ENCODE measurements around the gene PAX2. TPM values are rescaled to one million over a fixed set of nuclear protein-coding genes. Genes with fewer than 3 reads are reported as not detected.

Gene PAX2
- total RNA-seq, 2 donors from 2014 or later, result 0.93 to 0.99 TPM

- no peak overlapping the region for H3K9ac ChIP-seq (ENCODE audit: extremely low read depth, low read length, poor library complexity, severe bottlenecking)
- H3K27ac ChIP-seq (ENCODE audit: low read depth, low read length), result no peak overlapping the region
- Mint-ChIP-seq H3K36me3 (ENCODE audit: low read depth) (no peaks in the 10 kb centered on the region), H3K4me1 (peaks cover 37% of the 10 kb centered on the region), H3K9me3 (no peaks in the 10 kb centered on the region), H3K27me3 (ENCODE audit: insufficient read depth) (peaks cover 90% of the 10 kb centered on the region), H3K4me3 (no peak overlapping the region), H3K27ac (no peak overlapping the region)
- peaks cover 27% of the 10 kb centered on the region for H3K4me1 ChIP-seq (ENCODE audit: control insufficient read depth, insufficient read depth, low read length)
- H3K27me3 ChIP-seq (ENCODE audit: control insufficient read depth, insufficient read depth, low read length, poor library complexity, severe bottlenecking), result peaks cover 77% of the 10 kb centered on the region
- WGBS, 2 experiments (ENCODE audit: insufficient coverage in 1 of 2, insufficient read length in 1 of 2), result 68 to 74% methylated on average over 3 to 4 of the region's 4 CpGs
- peak; percentile 79 for DNase-seq
- TF ChIP-seq, protein P1, sequence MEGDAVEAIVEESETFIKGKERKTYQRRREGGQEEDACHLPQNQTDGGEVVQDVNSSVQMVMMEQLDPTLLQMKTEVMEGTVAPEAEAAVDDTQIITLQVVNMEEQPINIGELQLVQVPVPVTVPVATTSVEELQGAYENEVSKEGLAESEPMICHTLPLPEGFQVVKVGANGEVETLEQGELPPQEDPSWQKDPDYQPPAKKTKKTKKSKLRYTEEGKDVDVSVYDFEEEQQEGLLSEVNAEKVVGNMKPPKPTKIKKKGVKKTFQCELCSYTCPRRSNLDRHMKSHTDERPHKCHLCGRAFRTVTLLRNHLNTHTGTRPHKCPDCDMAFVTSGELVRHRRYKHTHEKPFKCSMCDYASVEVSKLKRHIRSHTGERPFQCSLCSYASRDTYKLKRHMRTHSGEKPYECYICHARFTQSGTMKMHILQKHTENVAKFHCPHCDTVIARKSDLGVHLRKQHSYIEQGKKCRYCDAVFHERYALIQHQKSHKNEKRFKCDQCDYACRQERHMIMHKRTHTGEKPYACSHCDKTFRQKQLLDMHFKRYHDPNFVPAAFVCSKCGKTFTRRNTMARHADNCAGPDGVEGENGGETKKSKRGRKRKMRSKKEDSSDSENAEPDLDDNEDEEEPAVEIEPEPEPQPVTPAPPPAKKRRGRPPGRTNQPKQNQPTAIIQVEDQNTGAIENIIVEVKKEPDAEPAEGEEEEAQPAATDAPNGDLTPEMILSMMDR (conservative IDR thresholded peaks at IDR 0.05), result peak; percentile 62
- no peaks in the 10 kb centered on the region for H3K9me3 ChIP-seq (ENCODE audit: control insufficient read depth, low read length)
- H3K36me3 ChIP-seq (ENCODE audit: control insufficient read depth, insufficient read depth, low read length), result no peaks in the 10 kb centered on the region
- no peak overlapping the region for H3K4me3 ChIP-seq (ENCODE audit: low read length)
These were observed 13.9 kb downstream of the PAX2 start for GRCh38 chr10:100759331-100759730.

GRCh38 chr10:100760726-100761125 is 15.3 kb downstream of the PAX2 start:
- DNase-seq, result peak; percentile 70
- Histone ChIP-seq H3K36me3 (ENCODE audit: control insufficient read depth, insufficient read depth, low read length) (no peaks in the 10 kb centered on the region), H3K9ac (ENCODE audit: extremely low read depth, low read length, poor library complexity, severe bottlenecking) (no peak overlapping the region), H3K4me1 (ENCODE audit: control insufficient read depth, insufficient read depth, low read length) (peaks cover 27% of the 10 kb centered on the region), H3K9me3 (ENCODE audit: control insufficient read depth, low read length) (no peaks in the 10 kb centered on the region), H3K27ac (ENCODE audit: low read depth, low read length) (no peak overlapping the region), H3K4me3 (ENCODE audit: low read length) (no peak overlapping the region), H3K27me3 (ENCODE audit: control insufficient read depth, insufficient read depth, low read length, poor library complexity, severe bottlenecking) (peaks cover 77% of the 10 kb centered on the region)
- Mint-ChIP-seq H3K36me3 (ENCODE audit: low read depth) (no peaks in the 10 kb centered on the region), H3K9me3 (no peaks in the 10 kb centered on the region), H3K4me3 (peak overlapping the region; percentile 14), H3K27me3 (ENCODE audit: insufficient read depth) (peaks cover 90% of the 10 kb centered on the region), H3K27ac (no peak overlapping the region), H3K4me1 (peaks cover 37% of the 10 kb centered on the region)
- TF ChIP-seq, protein P1 (conservative IDR thresholded peaks at IDR 0.05), result no peak
- WGBS, 2 experiments (ENCODE audit: insufficient coverage in 1 of 2, insufficient read length in 1 of 2), result 32 to 48% methylated on average over 4 of the region's 5 CpGs

DNA sequence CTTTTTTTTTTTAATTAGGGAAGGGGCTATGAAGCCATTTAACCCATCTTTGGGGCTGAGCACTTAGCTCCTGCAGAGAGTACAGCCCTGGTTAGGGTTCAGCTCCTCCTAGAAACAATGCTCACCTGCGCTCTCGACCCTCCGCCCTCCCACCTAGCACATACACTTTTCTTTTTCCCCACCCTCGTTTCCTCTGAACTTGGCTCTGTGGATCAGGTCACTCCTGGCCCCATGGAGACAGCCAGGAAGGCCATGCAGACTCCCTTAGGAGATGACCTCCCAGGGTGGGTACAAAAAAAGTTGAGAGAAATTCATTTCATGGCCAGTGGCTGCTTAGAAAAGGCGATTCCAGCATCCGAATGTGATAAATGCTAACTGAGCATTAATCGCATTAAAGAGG is 15.8 kb downstream of the PAX2 start:
- H3K9me3 Mint-ChIP-seq, result no peaks in the 10 kb centered on the region
- TF ChIP-seq, protein P1 (conservative IDR thresholded peaks at IDR 0.05), result no peak
- H3K4me3 Mint-ChIP-seq, result peak overlapping the region; percentile 14
- Histone ChIP-seq H3K4me1 (ENCODE audit: control insufficient read depth, insufficient read depth, low read length) (peaks cover 24% of the 10 kb centered on the region), H3K9ac (ENCODE audit: extremely low read depth, low read length, poor library complexity, severe bottlenecking) (no peak overlapping the region), H3K9me3 (ENCODE audit: control insufficient read depth, low read length) (no peaks in the 10 kb centered on the region), H3K36me3 (ENCODE audit: control insufficient read depth, insufficient read depth, low read length) (no peaks in the 10 kb centered on the region), H3K27me3 (ENCODE audit: control insufficient read depth, insufficient read depth, low read length, poor library complexity, severe bottlenecking) (peaks cover 77% of the 10 kb centered on the region), H3K27ac (ENCODE audit: low read depth, low read length) (no peak overlapping the region), H3K4me3 (ENCODE audit: low read length) (no peak overlapping the region)
- peaks cover 37% of the 10 kb centered on the region for H3K4me1 Mint-ChIP-seq
- 85 to 95% methylated on average over 7 of the region's 7 CpGs for WGBS, 2 experiments (ENCODE audit: insufficient coverage in 1 of 2, insufficient read length in 1 of 2)
- H3K36me3 Mint-ChIP-seq (ENCODE audit: low read depth), result no peaks in the 10 kb centered on the region
- no peak for DNase-seq
- no peak overlapping the region for H3K27ac Mint-ChIP-seq
- peaks cover 90% of the 10 kb centered on the region for H3K27me3 Mint-ChIP-seq (ENCODE audit: insufficient read depth)

Measured in endodermal cell (in vitro differentiated cells).